ENCODE measurements around the gene UXS1.

UXS1 gene

GRCh38 chr2:106059416-106060065, 134.6 kb downstream of the UXS1 start:
- H3K4me3 Mint-ChIP-seq = no peak overlapping the region

DNA sequence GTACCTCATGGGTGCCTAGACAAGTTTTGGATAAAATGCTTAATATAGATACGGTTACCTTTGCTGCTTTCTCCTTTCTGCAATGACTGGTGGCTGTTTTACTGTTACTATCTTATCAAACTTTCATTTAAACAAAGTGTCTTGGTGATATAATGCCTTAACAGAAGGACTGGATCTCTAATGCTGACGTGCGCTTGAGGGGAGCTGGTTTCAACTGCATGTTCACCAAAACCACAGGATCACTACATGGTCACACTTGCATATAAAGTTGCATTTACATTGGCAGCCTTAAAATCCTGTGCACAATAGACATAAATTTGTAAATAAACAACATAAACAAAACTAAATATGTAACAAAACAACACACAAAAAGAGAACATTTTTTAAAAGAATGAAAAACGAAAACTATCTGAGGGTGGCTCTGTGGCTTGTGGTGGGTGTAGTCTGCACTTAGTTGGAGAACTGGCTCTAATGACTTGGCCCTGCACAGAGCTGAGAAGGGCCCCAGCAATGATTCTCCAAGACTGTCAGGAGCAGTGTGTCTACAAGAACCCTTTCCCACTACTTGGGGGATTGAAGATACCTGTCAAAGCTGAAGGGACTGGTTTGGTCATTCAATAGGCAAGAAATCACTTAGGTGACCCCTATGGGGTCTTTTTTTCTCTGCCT, 135.5 kb downstream of the UXS1 start:
- H3K9me3 Mint-ChIP-seq = peaks cover 4% of the 10 kb centered on the region
- peaks cover 5% of the 10 kb centered on the region for H3K4me1 Mint-ChIP-seq
- H3K4me3 Mint-ChIP-seq = no peak overlapping the region
- no peak overlapping the region for H3K27ac Mint-ChIP-seq
- H3K36me3 Mint-ChIP-seq (ENCODE audit: low read depth) = no peaks in the 10 kb centered on the region
- DNase-seq = no peak
- no peaks in the 10 kb centered on the region for H3K27me3 Mint-ChIP-seq (ENCODE audit: low read depth, poor library complexity)
- TF ChIP-seq, protein P1, sequence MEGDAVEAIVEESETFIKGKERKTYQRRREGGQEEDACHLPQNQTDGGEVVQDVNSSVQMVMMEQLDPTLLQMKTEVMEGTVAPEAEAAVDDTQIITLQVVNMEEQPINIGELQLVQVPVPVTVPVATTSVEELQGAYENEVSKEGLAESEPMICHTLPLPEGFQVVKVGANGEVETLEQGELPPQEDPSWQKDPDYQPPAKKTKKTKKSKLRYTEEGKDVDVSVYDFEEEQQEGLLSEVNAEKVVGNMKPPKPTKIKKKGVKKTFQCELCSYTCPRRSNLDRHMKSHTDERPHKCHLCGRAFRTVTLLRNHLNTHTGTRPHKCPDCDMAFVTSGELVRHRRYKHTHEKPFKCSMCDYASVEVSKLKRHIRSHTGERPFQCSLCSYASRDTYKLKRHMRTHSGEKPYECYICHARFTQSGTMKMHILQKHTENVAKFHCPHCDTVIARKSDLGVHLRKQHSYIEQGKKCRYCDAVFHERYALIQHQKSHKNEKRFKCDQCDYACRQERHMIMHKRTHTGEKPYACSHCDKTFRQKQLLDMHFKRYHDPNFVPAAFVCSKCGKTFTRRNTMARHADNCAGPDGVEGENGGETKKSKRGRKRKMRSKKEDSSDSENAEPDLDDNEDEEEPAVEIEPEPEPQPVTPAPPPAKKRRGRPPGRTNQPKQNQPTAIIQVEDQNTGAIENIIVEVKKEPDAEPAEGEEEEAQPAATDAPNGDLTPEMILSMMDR (IDR thresholded peaks at IDR 0.05) = no peak

More at GRCh38 chr2:106059416-106060065, 134.6 kb downstream of the UXS1 start:
- H3K27ac Mint-ChIP-seq = no peak overlapping the region
- no peaks in the 10 kb centered on the region for H3K27me3 Mint-ChIP-seq (ENCODE audit: low read depth, poor library complexity)
- peaks cover 7% of the 10 kb centered on the region for H3K4me1 Mint-ChIP-seq
- H3K9me3 Mint-ChIP-seq = peaks cover 4% of the 10 kb centered on the region
- TF ChIP-seq, protein P1 (IDR thresholded peaks at IDR 0.05) = no peak
- DNase-seq = no peak
- no peaks in the 10 kb centered on the region for H3K36me3 Mint-ChIP-seq (ENCODE audit: low read depth)

DNA sequence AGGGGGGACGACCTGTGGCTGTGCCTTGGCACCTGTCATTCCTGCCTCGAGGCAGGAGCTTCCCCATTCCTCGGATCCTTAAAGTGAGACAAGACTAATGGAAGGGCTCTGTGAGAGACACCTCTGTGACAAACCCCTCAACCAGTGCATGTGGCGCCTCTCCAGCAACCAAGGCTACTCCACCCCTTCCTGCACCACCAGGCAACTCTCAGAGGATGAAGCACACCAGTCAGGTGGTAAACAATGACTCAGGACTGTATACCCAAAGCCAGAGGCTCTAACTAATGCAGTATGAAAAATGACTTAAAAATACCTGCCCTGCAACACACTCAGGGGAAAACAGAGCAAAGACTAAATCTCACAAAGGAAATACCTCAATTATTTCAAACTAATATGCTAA, 136.9 kb downstream of the UXS1 start:
- peaks cover 4% of the 10 kb centered on the region for H3K9me3 Mint-ChIP-seq
- H3K4me3 Mint-ChIP-seq = no peak overlapping the region
- H3K36me3 Mint-ChIP-seq (ENCODE audit: low read depth) = no peaks in the 10 kb centered on the region
- peaks cover 5% of the 10 kb centered on the region for H3K4me1 Mint-ChIP-seq
- TF ChIP-seq, protein P1 (IDR thresholded peaks at IDR 0.05) = no peak
- no peaks in the 10 kb centered on the region for H3K27me3 Mint-ChIP-seq (ENCODE audit: low read depth, poor library complexity)
- no peak for DNase-seq
- H3K27ac Mint-ChIP-seq = no peak overlapping the region

GRCh38 chr2:106054880-106055655, 139.0 kb downstream of the UXS1 start:
- TF ChIP-seq, protein P1 (IDR thresholded peaks at IDR 0.05) = no peak
- peaks cover 2% of the 10 kb centered on the region for H3K9me3 Mint-ChIP-seq
- DNase-seq = no peak
- no peak overlapping the region for H3K27ac Mint-ChIP-seq
- no peak overlapping the region for H3K4me3 Mint-ChIP-seq
- H3K36me3 Mint-ChIP-seq (ENCODE audit: low read depth) = no peaks in the 10 kb centered on the region
- H3K27me3 Mint-ChIP-seq (ENCODE audit: low read depth, poor library complexity) = no peaks in the 10 kb centered on the region
- H3K4me1 Mint-ChIP-seq = peaks cover 5% of the 10 kb centered on the region

- TF ChIP-seq, protein P1 (IDR thresholded peaks at IDR 0.05) = no peak
- Mint-ChIP-seq H3K4me3 (no peak overlapping the region), H3K27ac (no peak overlapping the region), H3K36me3 (ENCODE audit: low read depth) (no peaks in the 10 kb centered on the region), H3K9me3 (no peaks in the 10 kb centered on the region), H3K4me1 (peaks cover 5% of the 10 kb centered on the region), H3K27me3 (ENCODE audit: low read depth, poor library complexity) (no peaks in the 10 kb centered on the region)
- no peak for DNase-seq
These were observed 139.8 kb downstream of the UXS1 start for GRCh38 chr2:106054321-106054720.
